Endothelial cell of umbilical vein (primary cell): ENCODE measurements around the gene CLDND1. TPM values are rescaled to one million over a fixed set of nuclear protein-coding genes. Genes with fewer than 3 reads are reported as not detected.

Source experiments
- BruUV-seq: library from RNA; stranded (reverse); fragments of 400-500 nt; replicated peaks from 2 replicates; lab custom pipeline; 2021; lab: Mats Ljungman, UMichigan
- CTCF ChIA-PET: fragments of 300-600, 350-600 bp; sonication (Branson Sonifier 250); formaldehyde crosslinking; loops from one replicate; lab custom pipeline; 2021; ENCODE audit warnings: antibody characterized with exemption, inconsistent platforms; lab: Charles Lee
- POLR2A ChIA-PET: fragments of 300-600, 350-600 bp; sonication (Branson Sonifier 250); formaldehyde crosslinking; loops from one replicate; lab custom pipeline; 2021; ENCODE audit warnings: antibody characterized with exemption, inconsistent platforms; lab: Charles Lee
- DNase-seq: peaks from one replicate; pipeline ENCODE4 v3.0.0-alpha.2; 2011; ENCODE audit warnings: low read depth, low spot score
- FAIRE-seq: peaks from 2 replicates; lab custom pipeline; 2011; peaks lifted over from hg19 to GRCh38; lab: Jason Lieb, UNC
- H2AFZ ChIP-seq: 2 replicates; pipeline ENCODE4 v1.6.0; 2012; ENCODE audit warnings: low read depth, low read length, control low read depth, inconsistent platforms
- H3K27ac ChIP-seq: 2 replicates; pipeline ENCODE4 v1.5.1; 2011; ENCODE audit warnings: low read depth, mild to moderate bottlenecking, control low read depth, low read length, moderate library complexity; ENCODE audit not compliant: insufficient read depth
- H3K27me3 ChIP-seq, 2 experiments: 2 replicates each; pipeline versions ENCODE4 v1.6.0 to v1.6.1; 2011; ENCODE audit warnings: low read length in 2 of 2, mixed read lengths in 1 of 2; ENCODE audit not compliant: control insufficient read depth in 2 of 2, insufficient read depth in 2 of 2
- H3K36me3 ChIP-seq, 2 experiments: 2 replicates in 1 of 2; 3 replicates in 1 of 2; pipeline ENCODE4 v1.5.1; 2011; ENCODE audit warnings: low read length in 2 of 2, mild to moderate bottlenecking in 1 of 2, moderate library complexity in 1 of 2; ENCODE audit not compliant: control insufficient read depth in 2 of 2, insufficient read depth in 2 of 2; ENCODE audit errors: extremely low read depth in 1 of 2
- H3K4me1 ChIP-seq: 3 replicates; pipeline ENCODE4 v1.5.1; 2011; ENCODE audit warnings: mild to moderate bottlenecking, low read length; ENCODE audit not compliant: control insufficient read depth, insufficient read depth; ENCODE audit errors: extremely low read depth
- H3K4me2 ChIP-seq: 2 replicates; pipeline ENCODE4 v1.6.1; 2011; ENCODE audit warnings: low read length, control low read depth, mixed read lengths; ENCODE audit not compliant: insufficient read depth
- H3K4me3 ChIP-seq, 3 experiments: fragments of 200-600 bp in 1 of 3; sonication (generic), shearing (Covaris generic) in 1 of 3; replicated peaks in 1 of 3; 2 replicates each; pipeline ENCODE4 v1.5.1; 2011 to 2016; ENCODE audit warnings: control low read depth in 3 of 3, low read length in 3 of 3, mild to moderate bottlenecking in 2 of 3, inconsistent platforms in 1 of 3, low read depth in 1 of 3, moderate library complexity in 1 of 3; ENCODE audit not compliant: insufficient read depth in 1 of 3
- H3K79me2 ChIP-seq: 2 replicates; pipeline ENCODE4 v1.6.0; 2012; ENCODE audit warnings: low read length, inconsistent platforms; ENCODE audit not compliant: control insufficient read depth, insufficient read depth
- H3K9ac ChIP-seq: replicated peaks from 2 replicates; pipeline ENCODE3; 2011; ENCODE audit warnings: low read length, control low read depth; ENCODE audit not compliant: insufficient read depth; ENCODE audit errors: extremely low read depth
- H3K9me1 ChIP-seq: replicated peaks from 3 replicates; pipeline ENCODE4 v1.6.0; 2011; ENCODE audit warnings: mild to moderate bottlenecking, low read length; ENCODE audit not compliant: control insufficient read depth, insufficient read depth; ENCODE audit errors: extremely low read depth
- H3K9me3 ChIP-seq: replicated peaks from 2 replicates; pipeline ENCODE4 v1.5.1; 2012; ENCODE audit warnings: low read length, inconsistent platforms; ENCODE audit not compliant: control insufficient read depth, insufficient read depth
- H4K20me1 ChIP-seq: replicated peaks from 2 replicates; pipeline ENCODE3; 2011; ENCODE audit warnings: mild to moderate bottlenecking, low read length; ENCODE audit not compliant: control insufficient read depth, insufficient read depth; ENCODE audit errors: extremely low read depth
- CTCF ChIP-seq, 2 donors: IDR thresholded peaks; 1 replicate in 1 of 2; 2 replicates in 1 of 2; pipeline ENCODE4 v1.5.1; 2011; ENCODE audit warnings: low read length in 2 of 2, mild to moderate bottlenecking in 2 of 2, moderate library complexity in 2 of 2, control low read depth in 1 of 2, inconsistent platforms in 1 of 2, low read depth in 1 of 2; ENCODE audit not compliant: insufficient read depth in 1 of 2; ENCODE audit errors: extremely low read depth in 1 of 2
- EZH2 ChIP-seq: IDR thresholded peaks from 2 replicates; pipeline ENCODE4 v1.6.1; 2012; ENCODE audit warnings: borderline replicate concordance, low read depth, mild to moderate bottlenecking, moderate library complexity, low read length, inconsistent platforms; ENCODE audit not compliant: severe bottlenecking
- FOS ChIP-seq: IDR thresholded peaks from 2 replicates; pipeline ENCODE4 v1.6.1; 2011; ENCODE audit warnings: mild to moderate bottlenecking, low read length, moderate library complexity, borderline replicate concordance; ENCODE audit not compliant: insufficient read depth
- GATA2 ChIP-seq: IDR thresholded peaks from 2 replicates; pipeline ENCODE4 v1.7.0; 2011; ENCODE audit warnings: low read depth, mild to moderate bottlenecking, moderate library complexity, mixed read lengths, low read length; ENCODE audit not compliant: insufficient read length, insufficient read depth
- JUN ChIP-seq: IDR thresholded peaks from 2 replicates; pipeline ENCODE4 v1.6.1; 2011; ENCODE audit warnings: borderline replicate concordance, low read depth; ENCODE audit not compliant: insufficient read length, insufficient read depth
- MYC ChIP-seq: IDR thresholded peaks from one replicate; pipeline ENCODE4 v1.6.1; 2011; ENCODE audit warnings: mild to moderate bottlenecking, low read depth, low read length
- POLR2A ChIP-seq: IDR thresholded peaks from 2 replicates; pipeline ENCODE4 v1.6.1; 2012; ENCODE audit warnings: low read depth, mild to moderate bottlenecking, control low read depth, low read length
- dilution Hi-C: fragments of 300-500 bp; cut with MboI; formaldehyde crosslinking; loops from one replicate; pipeline ENCODE4 v1.15.0; 2019; ENCODE audit warnings: low sequenced_read_pairs; ENCODE audit not compliant: extremely low pct_ligation_motif_present
- intact Hi-C: fragments of 100-400 bp; cut with micrococcal nuclease; formaldehyde crosslinking; loops from one replicate; pipeline ENCODE4 v1.10.0; 2022
- polyA plus RNA-seq, 4 experiments: library from polyadenylated mRNA; depleted of rRNA in 3 of 4; stranded (reverse) in 3 of 4; unstranded in 1 of 4; fragments of >200 nt; gene quantifications; 2 replicates each; pipeline versions ENCODE4 v1.2.1 to v1.2.3, GENCODE V29; 2011 to 2012; ENCODE audit warnings: missing spikeins in 1 of 4
- total RNA-seq: library from RNA; stranded (reverse); gene quantifications from 2 replicates; pipeline ENCODE4 v1.2.3, GENCODE V29; 2021

Gene CLDND1
- total and polyA plus RNA-seq, 2 donors (not counting 3 experiments of a cell fraction or from before 2014, with no cell fraction given): 101 to 214 TPM

- H3K27me3 ChIP-seq: peaks cover 24 to 55% of the 10 kb centered on the region in 2 experiments
- no peaks in the 10 kb centered on the region for H3K4me1 ChIP-seq
- FAIRE-seq: no peak
- H3K27ac ChIP-seq: no peak overlapping the region
- no peaks in the 10 kb centered on the region for H3K79me2 ChIP-seq
- ChIA-PET CTCF (no interaction called here), POLR2A (no interaction called here)
- H3K4me2 ChIP-seq: no peak overlapping the region
- BruUV-seq: no TSS peak
- TF ChIP-seq FOS: no peak
- no peak for TF ChIP-seq JUN
- no peak for TF ChIP-seq GATA2
- TF ChIP-seq MYC: no peak
- TF ChIP-seq POLR2A: no peak
- TF ChIP-seq EZH2: no peak
- no peak for TF ChIP-seq CTCF (IDR thresholded peaks at IDR 0.05; ENCODE audit: extremely low read depth in 1 of 2, insufficient read depth in 1 of 2, low read depth in 1 of 2, low read length in 2 of 2)
- H3K36me3 ChIP-seq: no peaks in the 10 kb centered on the region
- no peak overlapping the region for H3K4me3 ChIP-seq
- intact Hi-C loops (no loop called here), dilution Hi-C loops (no loop called here)
- DNase-seq: no peak
- no peak overlapping the region for H3K9ac ChIP-seq
- no peaks in the 10 kb centered on the region for H3K9me3 ChIP-seq
- no peaks in the 10 kb centered on the region for H3K9me1 ChIP-seq
- no peak overlapping the region for H2AFZ ChIP-seq
- no peaks in the 10 kb centered on the region for H4K20me1 ChIP-seq
Observed at GRCh38 chr3:98550833-98551232, 28.1 kb upstream of the CLDND1 start.
